Mucosa of gallbladder (tissue), 1 donor: ENCODE results near the gene ABCF1. TPM values are rescaled to one million over a fixed set of nuclear protein-coding genes. Genes with fewer than 3 reads are reported as not detected.
"Not testable (repeated sequence)": the region's sequence is repeated elsewhere in the genome, so short reads cannot be mapped to it uniquely, and the experiment has no call there.

Experiments used
- DNase-seq: peaks from one replicate; pipeline ENCODE4 v3.0.0-alpha.2; 2020; ENCODE audit warnings: low spot score
- total RNA-seq: library from RNA; stranded (reverse); gene quantifications from one replicate; pipeline ENCODE4 v1.2.1, GENCODE V29; 2021
- donor health status: DM: no; HTN: no; CAD: no.

Gene ABCF1
- 48.7 TPM for total RNA-seq

DNA sequence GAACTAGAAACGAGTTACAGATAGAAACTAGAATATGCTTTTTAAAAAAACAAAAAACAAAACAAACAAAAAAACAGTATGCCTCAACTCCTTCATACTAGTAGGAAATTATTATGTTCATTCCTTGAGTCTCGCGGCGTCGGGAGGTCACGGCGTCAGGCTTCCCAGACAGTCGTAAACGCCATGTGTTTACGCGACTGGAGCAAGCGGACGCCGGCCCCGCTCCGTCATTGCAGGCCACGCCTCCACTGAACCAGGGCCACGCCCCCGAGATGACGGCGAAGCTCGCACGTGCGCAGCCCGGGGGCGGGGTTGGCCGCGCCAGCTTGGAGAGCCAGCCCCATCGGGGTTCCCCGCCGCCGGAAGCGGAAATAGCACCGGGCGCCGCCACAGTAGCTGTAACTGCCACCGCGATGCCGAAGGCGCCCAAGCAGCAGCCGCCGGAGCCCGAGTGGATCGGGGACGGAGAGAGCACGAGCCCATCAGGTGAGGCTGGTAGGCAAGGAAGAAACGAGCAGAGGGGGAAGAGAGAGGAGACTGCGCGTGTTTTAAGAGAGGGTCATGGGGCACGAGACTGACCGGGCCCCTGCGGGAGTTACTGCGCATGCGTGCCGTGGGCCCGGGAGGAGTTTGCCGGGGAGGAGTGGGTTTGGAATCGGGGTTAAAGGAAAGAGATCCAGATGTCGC, at the start of gene ABCF1:
ABCF1 (plus strand) TSS at position 368 of the 687 bp plus-strand sequence; CDS start at position 414, 46 bp downstream.
- DNase-seq = peak; percentile 98

DNA sequence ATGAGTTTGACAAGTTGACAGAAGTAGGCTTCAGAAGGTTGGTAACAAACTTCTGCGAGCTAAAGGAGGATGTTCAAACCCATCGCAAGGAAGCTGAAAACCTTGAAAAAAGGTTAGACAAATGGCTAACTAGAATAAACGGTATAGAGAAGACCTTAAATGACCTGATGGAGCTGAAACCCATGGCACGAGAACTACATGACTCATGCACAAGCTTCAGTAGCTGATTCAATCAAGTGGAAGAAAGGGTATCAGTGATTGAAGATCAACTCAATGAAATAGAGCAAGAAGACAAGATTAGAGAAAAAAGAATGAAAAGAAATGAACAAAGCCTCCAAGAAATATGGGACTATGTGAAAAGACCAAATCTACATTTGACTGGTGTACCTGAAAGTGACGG, 49.3 kb upstream of the ABCF1 start:
- DNase-seq = not testable (repeated sequence)

DNA sequence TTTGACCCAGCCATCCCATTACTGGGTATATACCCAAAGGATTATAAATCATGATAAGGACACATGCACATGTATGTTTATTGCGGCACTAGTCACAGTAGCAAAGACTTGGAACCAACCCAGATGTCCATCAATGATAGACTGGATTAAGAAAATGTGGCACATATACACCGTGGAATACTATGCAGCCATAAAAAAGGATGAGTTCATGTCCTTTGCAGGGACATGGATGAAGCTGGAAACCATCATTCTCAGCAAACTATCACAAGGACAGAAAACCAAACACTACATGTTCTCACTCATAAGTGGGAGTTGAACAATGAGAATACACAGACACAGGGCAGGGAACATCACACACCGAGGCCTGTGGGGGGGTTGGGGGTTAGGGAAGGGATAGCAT, 44.8 kb upstream of the ABCF1 start:
- DNase-seq = not testable (repeated sequence)

DNA sequence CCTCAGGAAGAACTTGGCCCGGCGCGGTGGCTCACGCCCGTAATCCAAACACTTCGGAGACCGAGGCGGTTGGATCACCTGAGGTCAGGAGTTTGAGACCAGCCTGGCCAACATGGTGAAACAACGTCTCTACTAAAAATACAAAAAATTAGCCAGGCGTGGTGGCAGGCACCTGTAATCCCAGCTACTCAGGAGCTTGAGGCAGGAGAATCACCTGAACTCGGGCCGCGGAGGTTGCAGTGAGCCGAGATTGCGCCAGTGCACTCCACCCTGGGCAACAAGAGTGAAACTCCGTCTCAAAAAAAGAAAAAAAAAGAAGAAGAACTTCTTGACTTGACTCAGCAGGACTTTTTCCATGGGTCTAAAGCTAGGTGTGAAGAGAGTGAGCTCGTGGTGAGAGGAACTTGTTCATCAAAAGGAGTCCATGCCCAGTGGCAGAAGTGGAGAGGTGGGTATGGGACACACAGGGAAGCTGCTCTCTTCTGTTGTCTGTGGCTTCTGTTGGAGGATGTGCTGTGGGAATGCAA, 41.8 kb upstream of the ABCF1 start:
- not testable (repeated sequence) for DNase-seq

DNA sequence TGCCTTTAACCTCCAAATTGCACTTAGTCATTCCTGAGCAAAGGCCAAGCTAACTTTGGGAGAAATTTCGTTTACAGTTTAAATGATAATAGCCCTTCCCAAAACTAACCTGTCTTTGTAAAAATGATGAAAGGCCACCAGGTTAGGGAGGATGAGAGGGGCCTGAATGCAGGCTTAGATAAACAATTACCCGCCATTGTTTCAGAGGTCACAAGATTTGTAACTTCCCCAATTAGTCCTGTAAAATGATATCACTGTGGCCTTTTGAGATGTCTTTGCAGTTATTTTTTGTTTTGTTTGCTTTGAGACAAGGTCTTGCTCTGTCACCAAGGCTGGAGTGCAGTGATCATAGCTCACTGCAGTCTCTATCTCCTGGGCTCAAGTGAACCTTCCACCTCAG, 41.2 kb upstream of the ABCF1 start:
- no peak for DNase-seq

DNA sequence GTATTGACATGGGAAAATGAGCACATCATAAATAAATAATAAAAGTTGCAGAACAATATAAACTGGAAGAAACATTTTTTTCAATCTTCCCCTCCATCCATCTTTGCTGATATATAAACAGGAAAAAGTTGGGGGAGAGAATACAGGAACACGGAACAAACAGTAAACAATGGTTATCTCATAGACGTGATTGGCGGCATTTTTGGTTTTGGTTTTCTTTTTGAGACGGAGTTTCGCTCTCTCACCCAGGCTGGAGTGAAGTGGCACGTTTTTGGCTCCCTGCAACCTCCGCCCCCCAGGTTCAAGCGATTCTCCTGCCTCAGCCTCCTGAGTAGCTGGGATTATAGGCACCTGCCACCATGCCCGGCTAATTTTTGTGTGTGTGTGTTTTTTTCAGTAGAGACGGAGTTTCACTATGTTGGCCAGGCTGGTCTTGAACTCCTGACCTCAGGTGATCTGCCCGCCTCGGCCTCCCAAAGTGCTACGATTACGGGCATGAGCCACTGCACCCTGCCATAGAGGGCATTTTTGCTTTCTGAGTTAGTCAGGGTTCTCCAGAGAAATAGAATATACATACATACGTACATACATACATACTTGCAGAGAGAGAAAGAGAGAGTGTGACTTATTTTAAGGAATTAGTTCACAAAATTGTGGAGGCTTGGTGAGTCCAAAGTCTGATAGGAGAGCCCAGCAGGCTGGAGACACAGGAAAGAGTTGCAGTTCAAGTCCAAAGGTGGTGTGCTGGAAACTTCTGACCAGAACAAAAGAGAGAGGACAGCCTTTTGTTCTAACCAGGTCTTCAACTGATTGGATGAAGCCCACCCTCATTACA, 37.6 kb upstream of the ABCF1 start:
- DNase-seq = no peak

DNA sequence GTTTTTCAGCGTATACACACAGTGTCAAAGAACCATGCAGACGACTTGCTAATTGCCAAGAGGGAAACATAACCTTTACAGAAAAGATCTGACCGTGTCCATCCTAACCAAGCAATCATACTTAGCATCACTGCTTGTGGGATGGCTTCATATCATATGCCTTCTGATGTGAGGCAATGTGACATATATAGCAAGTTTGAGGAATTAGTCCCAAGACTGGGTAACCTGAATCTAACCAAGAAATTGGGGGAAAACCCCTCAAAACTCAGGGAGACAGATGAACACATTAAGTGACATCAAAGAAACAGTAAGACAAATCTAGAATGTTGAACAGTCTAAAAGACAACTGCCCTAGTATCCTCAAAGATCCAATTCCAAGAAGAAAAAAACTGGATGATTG, 33.3 kb upstream of the ABCF1 start:
- DNase-seq = no peak

DNA sequence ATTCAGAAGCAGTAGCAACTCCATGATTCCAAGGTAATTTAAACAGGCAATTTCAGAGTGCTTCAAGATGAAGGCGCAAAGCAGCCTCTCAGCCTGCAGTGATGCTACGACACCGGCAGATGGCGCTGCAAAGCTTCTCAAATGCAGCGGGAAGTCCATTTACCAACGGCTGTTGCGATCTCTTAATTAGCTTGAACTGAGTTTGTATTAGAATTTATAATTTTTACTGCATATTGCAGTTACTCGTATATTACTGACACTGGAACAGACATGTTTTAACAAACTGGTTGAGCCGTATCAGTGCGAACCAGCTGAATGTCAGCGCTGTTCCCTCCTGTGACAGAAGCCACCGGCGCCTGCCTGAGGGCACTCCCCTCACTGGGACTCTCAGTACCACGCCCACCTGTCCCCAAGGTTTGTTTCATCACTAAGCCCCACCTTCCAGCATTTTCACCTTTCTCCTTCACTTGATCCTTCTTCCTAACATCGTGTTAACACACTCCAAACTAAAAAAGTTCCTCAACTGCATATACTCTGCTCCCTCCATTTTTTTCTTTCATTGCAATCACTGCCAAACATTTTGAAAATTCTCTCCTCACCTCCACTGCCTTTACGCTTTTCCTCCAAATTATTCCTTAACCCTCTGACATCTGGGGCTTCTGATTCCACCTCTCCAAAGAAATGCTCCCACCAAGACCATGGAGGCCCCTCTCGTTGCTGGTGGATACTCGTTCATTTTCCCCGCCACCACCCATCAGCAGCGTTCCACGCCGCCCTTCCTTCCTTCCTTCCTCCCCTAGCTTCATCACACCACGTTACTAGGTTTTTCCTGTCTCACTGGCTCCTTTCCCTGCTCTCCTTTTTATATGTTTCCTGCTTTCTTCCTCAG, 29.5 kb upstream of the ABCF1 start:
- DNase-seq = peak; percentile 77

DNA sequence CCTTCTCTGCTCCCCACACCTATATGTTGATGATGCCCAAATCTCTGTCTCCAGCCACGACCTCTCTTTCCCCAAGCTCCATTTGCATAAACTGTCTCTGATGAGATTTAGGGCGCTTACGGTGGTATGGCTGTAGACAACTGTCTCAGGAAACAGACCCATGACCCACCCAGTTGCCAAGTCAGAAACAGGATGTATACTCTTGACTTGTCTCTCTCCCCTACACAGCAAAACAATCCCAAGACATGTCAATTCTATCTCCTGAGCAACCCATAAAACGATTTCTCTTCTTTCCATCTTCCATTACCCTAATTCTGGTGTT, 28.9 kb upstream of the ABCF1 start:
- DNase-seq = no peak

DNA sequence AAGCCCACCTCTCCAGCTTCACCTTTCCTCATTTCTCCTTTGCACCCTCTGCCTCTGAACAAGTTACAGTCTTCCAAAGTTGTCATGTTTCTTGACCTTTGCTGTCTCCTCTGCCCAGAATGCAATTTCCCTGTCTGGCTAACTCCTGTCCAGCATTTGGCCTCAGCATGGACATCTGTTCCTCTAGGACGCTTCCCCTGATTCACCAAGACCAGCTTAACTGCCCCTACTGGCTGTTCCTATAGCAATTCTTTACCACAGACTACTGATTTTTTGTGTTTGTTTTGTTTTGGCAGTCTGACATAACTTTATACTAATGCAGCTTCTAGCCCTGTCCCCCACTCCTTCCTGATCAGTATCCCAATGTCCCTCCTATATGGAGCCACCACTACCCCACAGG, 28.3 kb upstream of the ABCF1 start:
- no peak for DNase-seq

DNA sequence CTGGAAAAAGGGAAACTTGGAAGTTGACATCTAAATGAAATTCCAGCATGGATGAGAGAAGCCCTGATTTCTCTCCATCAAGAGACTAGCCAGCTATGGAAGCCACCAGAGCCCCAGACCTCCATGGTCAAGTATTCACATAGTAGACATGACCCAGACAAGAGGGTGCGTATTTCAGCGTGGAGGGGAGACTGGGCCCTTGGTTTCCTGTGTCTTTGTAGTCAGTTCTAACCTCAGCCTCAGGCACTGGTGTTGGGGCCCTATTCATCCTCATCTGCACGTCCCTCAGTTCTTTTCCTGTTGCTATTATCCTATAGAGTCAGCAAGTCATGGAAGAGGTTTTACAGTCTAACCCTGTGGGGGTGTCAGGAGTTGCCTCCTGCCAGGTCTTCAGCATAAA, 27.4 kb upstream of the ABCF1 start:
- no peak for DNase-seq

DNA sequence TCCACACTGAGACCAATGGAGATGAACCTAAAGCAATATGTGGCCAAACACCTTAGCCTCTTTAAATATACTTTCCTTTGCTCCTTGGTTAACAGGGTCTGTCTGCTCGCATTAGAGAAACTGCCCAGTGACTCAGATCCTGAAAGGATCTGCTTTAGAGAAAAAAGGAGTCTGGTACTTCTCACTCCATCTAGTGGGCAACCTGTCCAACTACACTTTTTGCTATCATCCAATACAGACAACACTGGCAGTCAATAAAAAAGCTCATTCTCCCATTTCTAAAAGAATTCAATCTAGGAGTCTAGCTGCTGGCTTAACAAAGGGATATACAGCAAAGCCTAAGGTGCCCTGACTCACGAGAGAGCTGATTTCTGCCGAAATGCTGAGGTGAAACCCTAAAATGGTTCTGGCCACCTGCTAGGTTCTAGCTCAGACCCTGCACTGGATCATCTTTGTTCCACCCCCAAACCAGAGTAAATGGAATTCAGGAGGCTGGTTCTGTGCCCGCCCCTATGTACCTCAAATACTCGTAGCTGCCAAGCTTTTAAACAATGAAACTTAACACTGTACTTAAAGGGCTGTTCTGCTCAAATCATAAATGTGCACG, 26.5 kb upstream of the ABCF1 start:
- no peak for DNase-seq

DNA sequence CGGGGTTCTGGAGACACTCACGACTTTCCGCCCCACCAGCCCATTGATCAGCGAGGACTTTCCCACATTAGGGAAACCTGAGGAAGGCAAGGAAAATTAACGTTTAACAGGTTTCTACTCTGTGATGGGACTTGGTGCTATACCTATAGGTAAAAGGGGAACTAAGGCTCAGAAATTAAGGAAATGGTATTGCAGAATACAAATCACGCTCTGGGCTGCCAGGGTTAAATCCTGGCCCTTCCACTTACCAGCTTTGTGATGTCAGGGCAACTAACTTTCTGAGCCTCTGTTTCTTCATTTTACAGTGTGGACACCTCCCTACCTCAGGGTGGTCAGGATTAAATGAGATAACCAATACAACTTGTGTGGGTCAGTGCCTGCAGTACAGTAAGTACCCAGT, 23.8 kb upstream of the ABCF1 start:
- no peak for DNase-seq

DNA sequence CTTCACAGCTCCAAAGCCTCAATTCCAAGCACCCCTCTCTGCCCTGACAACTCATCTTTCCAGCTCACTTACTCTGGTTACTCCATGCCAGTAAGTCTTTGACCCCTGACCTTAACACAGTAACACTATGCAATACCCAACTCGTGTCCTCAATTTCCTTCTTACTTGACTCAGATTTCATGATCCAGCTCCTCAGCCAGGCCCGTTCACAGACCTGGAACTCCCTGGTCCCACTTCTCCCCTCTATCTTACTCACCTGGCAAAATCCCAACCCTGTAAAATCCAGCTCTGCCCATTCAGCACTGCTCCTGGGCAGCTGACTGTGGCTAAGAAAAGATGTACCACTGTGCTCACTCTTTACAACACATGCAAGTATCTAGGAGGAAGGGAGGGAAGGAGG, 22.9 kb upstream of the ABCF1 start:
- DNase-seq = no peak

DNA sequence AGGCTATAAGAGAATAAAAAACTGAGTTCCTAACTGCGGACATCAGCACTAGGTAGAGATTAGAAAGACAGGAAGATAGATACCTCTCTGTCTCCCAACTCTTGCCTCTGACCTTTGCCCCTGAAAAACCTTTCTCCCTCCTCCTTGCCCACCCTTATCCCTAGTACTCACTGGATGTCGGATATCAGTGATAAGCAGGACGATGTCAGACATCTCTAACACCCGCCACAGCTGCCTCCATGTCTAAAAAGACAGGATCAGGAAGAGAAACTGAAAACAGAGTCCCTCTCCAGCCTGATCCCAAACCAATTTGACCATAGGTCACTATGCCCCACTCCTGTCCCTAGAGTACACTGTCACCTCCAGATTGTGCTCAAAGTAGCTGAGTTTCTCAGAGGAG, 16.8 kb upstream of the ABCF1 start:
- DNase-seq = no peak

DNA sequence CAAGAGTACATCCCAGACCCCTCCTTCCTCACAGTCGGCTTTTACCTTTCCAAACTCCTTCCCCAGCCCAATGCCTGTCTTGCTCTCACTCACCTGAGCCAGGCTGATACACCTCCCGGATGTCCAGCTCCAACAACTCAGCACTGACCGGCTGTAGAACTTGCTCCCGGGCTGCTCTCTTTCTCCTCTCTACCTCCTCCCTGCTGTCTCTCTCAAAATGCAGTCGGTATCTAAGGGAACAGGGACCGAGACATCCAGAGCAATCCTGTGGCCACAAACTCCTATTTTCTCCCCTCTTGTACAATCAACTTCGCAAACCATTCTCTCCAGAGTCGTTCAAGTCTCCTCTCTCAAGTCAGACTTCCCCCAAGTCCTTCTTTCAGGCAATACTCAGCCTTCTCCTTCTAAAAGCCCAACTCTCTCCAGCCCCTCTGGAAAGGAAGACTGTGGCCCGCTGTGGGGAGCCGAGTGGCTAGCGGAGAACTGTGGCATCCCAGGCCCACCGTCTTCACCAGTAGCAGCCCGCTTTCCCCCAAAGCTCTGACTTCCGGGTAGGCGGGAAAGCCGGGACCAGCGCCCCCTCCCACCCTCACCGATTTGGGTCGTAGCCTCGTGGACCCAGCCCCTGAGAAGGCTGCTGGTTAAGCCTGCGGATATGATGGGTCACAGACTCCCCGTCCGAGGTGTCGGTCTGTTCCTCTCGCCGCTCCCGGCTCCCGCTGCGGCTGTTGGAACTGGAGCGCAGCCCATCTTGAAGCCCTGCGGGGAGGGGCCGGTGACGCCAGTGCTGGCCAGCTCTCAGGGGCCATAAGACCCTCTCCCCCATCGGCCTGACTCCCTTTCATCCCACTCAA, 16.1 kb upstream of the ABCF1 start:
- peak; percentile 33 for DNase-seq

DNA sequence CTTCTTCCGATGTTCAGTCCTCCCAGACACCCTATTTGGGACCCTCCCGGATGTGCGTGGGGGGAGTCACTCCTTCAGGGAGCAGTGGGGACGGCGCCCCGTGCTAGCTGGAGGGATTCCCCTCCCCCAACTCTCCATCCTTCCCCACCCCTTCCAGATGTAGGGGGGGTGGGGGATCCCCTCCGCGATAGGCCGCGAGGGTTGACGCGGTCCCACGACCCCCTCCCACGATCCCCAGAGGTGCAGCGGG, 15.5 kb upstream of the ABCF1 start:
- DNase-seq = no peak

DNA sequence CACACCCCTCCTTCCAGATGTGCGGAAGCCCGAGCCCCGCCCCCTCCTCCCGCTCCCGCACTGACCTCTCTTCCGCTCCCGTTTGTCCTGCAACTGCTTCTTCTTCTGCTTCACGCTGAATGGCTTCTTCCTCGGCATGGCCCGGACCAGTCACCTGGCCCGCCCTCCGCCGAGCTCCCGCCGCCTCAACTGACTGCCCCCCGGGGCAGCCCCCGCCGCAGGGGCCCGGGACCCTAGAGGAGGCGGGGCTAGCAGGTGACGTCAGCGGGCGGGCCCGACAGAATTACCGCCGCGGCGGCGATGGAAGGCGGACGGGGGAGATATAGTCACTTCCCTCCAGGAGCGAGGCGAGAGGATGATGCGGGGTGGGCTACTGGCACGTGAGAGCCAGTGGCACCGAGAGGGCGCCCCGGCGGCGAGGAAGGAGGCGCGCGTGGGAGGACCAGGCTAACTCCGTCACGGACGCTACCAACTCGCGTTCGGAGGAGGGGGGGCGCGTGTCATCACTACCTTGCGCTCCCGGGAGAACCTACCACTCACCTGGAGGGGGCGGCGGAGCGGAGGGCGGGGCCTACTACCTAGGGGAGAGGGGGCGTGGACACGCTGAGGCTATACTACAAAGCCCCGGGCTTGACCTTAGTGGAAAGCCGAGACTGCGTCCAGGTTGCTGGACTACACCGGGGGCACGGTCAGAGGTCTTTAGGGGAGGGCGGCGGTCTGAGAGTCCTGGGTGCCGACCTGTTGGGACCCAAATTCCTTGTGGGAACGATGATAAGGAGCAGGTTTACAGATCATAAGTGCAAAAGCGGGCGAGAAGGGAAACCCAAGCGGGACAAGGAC, 15.0 kb upstream of the ABCF1 start, which contains the start of gene GNL1:
GNL1 (minus strand) TSS at position 424 of the 840 bp plus-strand sequence; CDS start at position 138, 286 bp downstream.
- DNase-seq = peak; percentile 96

DNA sequence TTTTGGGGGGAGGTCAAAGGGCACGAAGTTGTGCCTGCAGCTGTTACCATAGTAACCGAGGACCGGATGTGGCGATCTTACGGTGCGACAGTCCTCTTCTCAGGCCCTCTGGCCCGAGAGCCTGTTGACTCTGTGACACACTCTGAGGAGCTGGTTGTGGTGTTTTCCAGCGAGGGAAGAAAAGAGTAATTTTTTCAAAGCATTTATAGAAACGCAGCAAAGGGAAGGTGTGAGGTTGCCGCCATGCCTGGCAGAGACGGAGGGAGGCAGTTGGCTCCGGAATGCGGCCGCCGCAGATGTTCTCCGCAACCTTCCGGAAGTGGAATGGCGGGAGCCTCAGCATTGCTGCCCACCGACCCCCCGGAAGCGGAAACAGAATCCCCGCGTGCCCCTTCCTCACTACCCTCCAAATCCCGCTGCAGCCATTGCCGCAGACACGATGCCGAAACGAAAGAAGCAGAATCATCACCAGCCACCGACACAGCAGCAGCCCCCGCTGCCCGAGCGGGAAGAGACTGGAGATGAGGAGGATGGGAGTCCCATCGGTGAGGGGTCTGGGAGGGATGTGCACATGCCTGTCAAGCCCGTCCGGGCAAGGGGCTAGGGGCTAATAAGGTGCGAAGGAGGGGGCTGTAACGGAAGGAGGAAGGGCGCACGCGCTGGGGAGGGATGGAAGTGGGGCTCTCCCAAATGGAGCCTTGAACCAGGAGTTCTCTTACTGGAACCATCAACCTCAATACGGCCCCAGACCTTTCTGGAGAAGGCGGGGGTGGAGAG, 14.1 kb upstream of the ABCF1 start, which contains the start of gene PRR3:
PRR3 (plus strand) TSS at position 390 of the 777 bp plus-strand sequence; CDS start at position 440, 50 bp downstream.
- DNase-seq = peak; percentile 91
